ENCODE measurements around the gene CYP11A1.

GRCh38 chr15:74297887-74298286 is 69.6 kb downstream of the CYP11A1 start:
- TF ChIP-seq REST (IDR thresholded peaks at IDR 0.05; ENCODE audit: insufficient read depth in 1 of 2, low read depth in 2 of 2, low read length in 2 of 2) (no peak), POLR2AphosphoS5 (IDR thresholded peaks at IDR 0.05; ENCODE audit: low read depth, low read length) (no peak), TAF1 (IDR thresholded peaks at IDR 0.05; ENCODE audit: borderline replicate concordance, insufficient read depth, low read length) (no peak), SIN3A (IDR thresholded peaks at IDR 0.05; ENCODE audit: borderline replicate concordance, insufficient read depth, low read length) (no peak)
